Measurements from ENCODE around the gene PTPRE.

The PTPRE gene

GRCh38 chr10:127875916-127876315, 31.0 kb upstream of the PTPRE start:
- no peaks in the 10 kb centered on the region for H3K9me3 Mint-ChIP-seq

GRCh38 chr10:127877116-127877515, 29.8 kb upstream of the PTPRE start:
- no peaks in the 10 kb centered on the region for H3K9me3 Mint-ChIP-seq
- peaks cover 6% of the 10 kb centered on the region for H3K4me1 Mint-ChIP-seq (ENCODE audit: low read depth)
- peaks cover 4% of the 10 kb centered on the region for H3K27me3 Mint-ChIP-seq
- no peaks in the 10 kb centered on the region for H3K36me3 Mint-ChIP-seq (ENCODE audit: low read depth)
- DNase-seq = no peak
- no peak overlapping the region for H3K27ac Mint-ChIP-seq
- H3K4me3 Mint-ChIP-seq = no peak overlapping the region

More at GRCh38 chr10:127875916-127876315, 31.0 kb upstream of the PTPRE start:
- Mint-ChIP-seq H3K27ac (no peak overlapping the region), H3K27me3 (peaks cover 13% of the 10 kb centered on the region), H3K36me3 (ENCODE audit: low read depth) (no peaks in the 10 kb centered on the region), H3K4me3 (no peak overlapping the region), H3K4me1 (ENCODE audit: low read depth) (peaks cover 6% of the 10 kb centered on the region)
- DNase-seq = no peak

GRCh38 chr10:127877699-127878098, 29.2 kb upstream of the PTPRE start:
- H3K4me3 Mint-ChIP-seq = no peak overlapping the region
- no peak overlapping the region for H3K27ac Mint-ChIP-seq
- H3K9me3 Mint-ChIP-seq = no peaks in the 10 kb centered on the region
- H3K36me3 Mint-ChIP-seq (ENCODE audit: low read depth) = no peaks in the 10 kb centered on the region
- no peak for DNase-seq
- H3K4me1 Mint-ChIP-seq (ENCODE audit: low read depth) = peaks cover 6% of the 10 kb centered on the region
- peaks cover under 1% of the 10 kb centered on the region for H3K27me3 Mint-ChIP-seq

GRCh38 chr10:127878475-127879055, 28.3 kb upstream of the PTPRE start:
- Mint-ChIP-seq H3K9me3 (no peaks in the 10 kb centered on the region), H3K36me3 (ENCODE audit: low read depth) (no peaks in the 10 kb centered on the region), H3K27ac (no peak overlapping the region), H3K4me1 (ENCODE audit: low read depth) (peaks cover 6% of the 10 kb centered on the region), H3K4me3 (no peak overlapping the region), H3K27me3 (no peaks in the 10 kb centered on the region)
- no peak for DNase-seq

GRCh38 chr10:127880557-127880956, 26.3 kb upstream of the PTPRE start:
- Mint-ChIP-seq H3K9me3 (no peaks in the 10 kb centered on the region), H3K4me1 (ENCODE audit: low read depth) (peaks cover 6% of the 10 kb centered on the region), H3K4me3 (no peak overlapping the region), H3K27me3 (no peaks in the 10 kb centered on the region), H3K27ac (no peak overlapping the region), H3K36me3 (ENCODE audit: low read depth) (no peaks in the 10 kb centered on the region)
- DNase-seq = no peak

GRCh38 chr10:127881262-127881661, 25.6 kb upstream of the PTPRE start:
- Mint-ChIP-seq H3K27ac (no peak overlapping the region), H3K36me3 (ENCODE audit: low read depth) (no peaks in the 10 kb centered on the region), H3K9me3 (no peaks in the 10 kb centered on the region), H3K4me3 (no peak overlapping the region), H3K4me1 (ENCODE audit: low read depth) (peaks cover 6% of the 10 kb centered on the region), H3K27me3 (no peaks in the 10 kb centered on the region)
- DNase-seq = no peak

- Mint-ChIP-seq H3K27ac (no peak overlapping the region), H3K27me3 (no peaks in the 10 kb centered on the region), H3K36me3 (ENCODE audit: low read depth) (no peaks in the 10 kb centered on the region), H3K9me3 (no peaks in the 10 kb centered on the region), H3K4me3 (no peak overlapping the region), H3K4me1 (ENCODE audit: low read depth) (peaks cover 7% of the 10 kb centered on the region)
- DNase-seq = no peak
Observed at GRCh38 chr10:127882391-127882790, 24.5 kb upstream of the PTPRE start.

GRCh38 chr10:127882801-127883459, 24.0 kb upstream of the PTPRE start:
- Mint-ChIP-seq H3K36me3 (ENCODE audit: low read depth) (no peaks in the 10 kb centered on the region), H3K4me3 (no peak overlapping the region), H3K27me3 (peaks cover 5% of the 10 kb centered on the region), H3K27ac (no peak overlapping the region), H3K9me3 (no peaks in the 10 kb centered on the region), H3K4me1 (ENCODE audit: low read depth) (peaks cover 11% of the 10 kb centered on the region)
- no peak for DNase-seq

- Mint-ChIP-seq H3K27ac (no peak overlapping the region), H3K9me3 (no peaks in the 10 kb centered on the region), H3K4me1 (ENCODE audit: low read depth) (peaks cover 11% of the 10 kb centered on the region), H3K4me3 (no peak overlapping the region), H3K27me3 (peaks cover 7% of the 10 kb centered on the region), H3K36me3 (ENCODE audit: low read depth) (no peaks in the 10 kb centered on the region)
- DNase-seq = no peak
Observed at GRCh38 chr10:127883516-127883915, 23.4 kb upstream of the PTPRE start.

- Mint-ChIP-seq H3K27ac (no peak overlapping the region), H3K27me3 (peaks cover 8% of the 10 kb centered on the region), H3K4me3 (no peak overlapping the region), H3K4me1 (ENCODE audit: low read depth) (peaks cover 11% of the 10 kb centered on the region), H3K9me3 (no peaks in the 10 kb centered on the region), H3K36me3 (ENCODE audit: low read depth) (no peaks in the 10 kb centered on the region)
- no peak for DNase-seq
Observed at GRCh38 chr10:127884501-127884900, 22.4 kb upstream of the PTPRE start.

- no peak overlapping the region for H3K4me3 Mint-ChIP-seq
- H3K36me3 Mint-ChIP-seq (ENCODE audit: low read depth) = no peaks in the 10 kb centered on the region
- H3K4me1 Mint-ChIP-seq (ENCODE audit: low read depth) = peaks cover 5% of the 10 kb centered on the region
- H3K27me3 Mint-ChIP-seq = peaks cover 8% of the 10 kb centered on the region
- no peaks in the 10 kb centered on the region for H3K9me3 Mint-ChIP-seq
- H3K27ac Mint-ChIP-seq = no peak overlapping the region
- no peak for DNase-seq
Observed at GRCh38 chr10:127886371-127887051, 20.4 kb upstream of the PTPRE start.

GRCh38 chr10:127887541-127888415, 19.1 kb upstream of the PTPRE start:
- Mint-ChIP-seq H3K4me1 (ENCODE audit: low read depth) (peaks cover 5% of the 10 kb centered on the region), H3K4me3 (no peak overlapping the region), H3K27me3 (peaks cover 10% of the 10 kb centered on the region), H3K9me3 (no peaks in the 10 kb centered on the region), H3K36me3 (ENCODE audit: low read depth) (no peaks in the 10 kb centered on the region), H3K27ac (no peak overlapping the region)
- no peak for DNase-seq

GRCh38 chr10:127888521-127889312, 18.2 kb upstream of the PTPRE start:
- Mint-ChIP-seq H3K4me3 (no peak overlapping the region), H3K36me3 (ENCODE audit: low read depth) (no peaks in the 10 kb centered on the region)

More at GRCh38 chr10:127888521-127889312, 18.2 kb upstream of the PTPRE start:
- no peaks in the 10 kb centered on the region for H3K9me3 Mint-ChIP-seq
- H3K27ac Mint-ChIP-seq = no peak overlapping the region
- H3K4me1 Mint-ChIP-seq (ENCODE audit: low read depth) = peaks cover 5% of the 10 kb centered on the region
- DNase-seq = no peak
- H3K27me3 Mint-ChIP-seq = peaks cover 10% of the 10 kb centered on the region
